NCI-H2196 (cell line): ENCODE results near the gene LDLRAP1.
"Not testable (repeated sequence)": the region's sequence is repeated elsewhere in the genome, so short reads cannot be mapped to it uniquely, and the experiment has no call there.

Experiments used
- DNase-seq: peaks from one replicate; lab custom pipeline; 2025; ENCODE audit not compliant: unreplicated experiment; lab: John Stamatoyannopoulos, UW

LDLRAP1 gene

DNA sequence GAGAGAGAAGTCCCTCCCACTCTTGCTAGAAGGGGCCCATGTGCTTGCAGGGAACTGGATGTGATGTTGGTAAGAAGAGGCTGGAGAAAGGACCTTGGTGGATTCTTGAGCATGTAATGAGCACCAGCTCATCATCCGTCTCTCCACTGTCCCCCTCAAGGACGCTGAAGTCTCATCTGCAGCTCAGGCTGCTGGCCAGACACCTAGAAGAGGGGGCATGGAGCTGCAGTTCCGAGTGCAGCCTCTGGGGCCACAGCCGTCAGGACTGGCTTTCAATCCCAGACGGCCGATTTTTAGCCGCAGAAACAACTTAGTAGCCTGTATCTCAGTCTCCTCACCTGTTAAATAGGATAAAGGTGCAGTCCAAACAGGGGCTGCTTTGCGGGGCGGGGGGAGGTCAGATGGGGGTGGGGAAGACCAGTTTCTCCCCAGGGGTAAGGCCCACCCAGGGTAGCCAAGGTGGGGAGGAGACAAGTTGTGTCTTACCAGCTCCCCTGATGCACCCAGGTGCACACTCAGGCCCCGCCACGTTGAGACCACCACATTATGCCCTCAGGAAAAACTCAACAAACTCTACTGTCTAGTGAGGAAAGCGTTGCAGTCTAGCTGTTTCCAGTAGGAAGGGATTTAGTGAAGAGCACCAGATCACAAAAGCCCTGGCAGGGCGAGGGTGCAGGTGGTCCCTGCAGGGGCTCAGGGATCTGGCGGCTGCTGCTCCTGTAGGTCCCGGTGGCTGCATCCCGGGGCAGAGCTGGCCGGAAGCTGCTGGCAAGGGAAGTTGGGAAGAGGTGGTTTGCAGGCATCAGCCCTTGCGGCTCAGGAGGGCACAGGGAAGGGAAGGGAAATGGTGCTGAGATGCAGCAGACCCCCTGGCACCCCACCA is 29.5 kb downstream of the LDLRAP1 start:
- DNase-seq = peak; percentile 54

DNA sequence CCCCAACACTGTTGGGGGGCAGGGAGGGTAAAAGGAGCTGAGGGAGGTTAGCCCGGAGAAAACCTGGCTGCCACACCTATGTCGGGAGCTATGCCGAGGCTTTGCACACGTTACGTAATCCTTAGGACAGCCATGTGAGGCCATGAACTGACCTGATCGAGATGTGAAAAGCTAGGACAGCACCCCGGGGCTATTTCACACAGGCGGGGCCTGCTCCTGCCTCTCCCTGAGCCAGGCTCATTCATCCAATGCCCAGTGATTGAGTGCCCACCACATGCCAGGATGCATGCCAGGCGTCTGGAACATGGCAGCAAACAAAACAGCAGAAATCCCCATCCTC is 30.2 kb downstream of the LDLRAP1 start:
- peak; percentile 51 for DNase-seq

DNA sequence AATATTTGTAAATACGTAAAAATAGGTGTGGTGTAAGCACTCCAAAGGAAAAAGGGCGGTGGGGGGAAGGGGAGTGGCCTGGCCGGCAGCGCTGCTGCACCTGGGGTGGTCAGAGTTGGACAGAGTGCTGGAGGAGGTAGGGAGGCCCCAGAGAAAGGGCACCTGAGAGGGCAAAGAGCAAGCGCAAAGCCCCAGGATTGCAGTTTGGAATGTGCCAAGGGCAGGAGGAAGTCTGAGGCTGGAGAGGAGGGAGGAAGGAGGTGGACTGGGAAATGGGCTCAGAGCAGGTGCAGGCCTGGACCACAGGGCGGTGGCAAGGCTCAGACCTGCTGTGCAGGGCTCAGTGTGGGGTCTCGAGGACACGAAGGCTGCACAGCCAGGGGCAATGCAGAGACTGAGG is 30.6 kb downstream of the LDLRAP1 start:
- DNase-seq = no peak

DNA sequence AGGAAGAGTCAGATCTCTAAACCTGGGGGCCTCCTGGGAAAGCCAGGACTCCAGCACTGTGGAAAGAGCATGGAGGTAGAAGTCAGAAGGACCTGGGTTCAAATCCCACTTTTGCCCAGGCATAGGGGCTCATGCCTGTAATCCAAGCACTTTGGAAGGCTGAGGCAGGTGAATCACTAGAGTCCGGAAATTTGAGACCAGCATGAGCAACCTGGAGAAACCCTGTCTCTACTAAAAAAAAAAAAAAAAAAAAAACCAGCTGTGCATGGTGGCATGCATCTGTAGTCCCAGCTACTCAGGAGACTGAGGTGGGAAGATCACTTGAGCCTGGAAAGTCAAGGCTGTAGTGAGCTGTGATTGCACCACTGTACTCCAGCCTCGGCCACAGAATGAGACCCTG is 31.8 kb downstream of the LDLRAP1 start:
- DNase-seq = no peak

DNA sequence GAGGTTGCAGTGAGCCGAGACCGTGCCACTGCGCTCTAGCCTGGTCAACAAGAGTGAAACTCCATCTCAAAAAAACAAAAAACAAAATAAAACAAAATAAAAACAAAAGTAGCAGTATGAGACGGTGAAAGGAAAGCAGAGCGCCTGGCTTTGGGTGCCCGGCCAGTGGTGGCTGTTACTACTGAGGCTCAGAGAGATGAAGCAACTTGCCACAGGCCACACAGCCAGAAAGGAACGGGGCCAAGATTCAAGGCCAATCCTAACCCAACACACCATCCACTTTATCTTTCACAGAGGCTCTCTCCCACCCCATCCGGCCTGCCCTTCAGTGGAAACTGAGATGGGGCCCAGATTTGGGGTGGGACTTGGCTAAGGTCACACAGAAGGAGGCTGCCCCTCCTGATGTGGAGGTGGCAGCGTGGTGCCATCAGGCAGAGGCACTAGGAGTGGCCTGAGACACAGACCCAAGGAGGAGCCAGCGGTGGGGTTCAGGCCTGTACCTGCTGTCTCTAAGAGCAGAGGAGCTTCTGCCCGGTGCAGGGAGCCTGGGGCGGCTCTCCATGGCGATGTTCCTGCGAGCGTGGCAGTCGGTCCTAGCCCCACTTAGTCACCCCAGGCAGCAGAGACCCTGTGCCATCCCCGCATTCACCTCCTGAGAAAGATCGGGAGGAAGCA is 33.2 kb downstream of the LDLRAP1 start:
- no peak for DNase-seq

DNA sequence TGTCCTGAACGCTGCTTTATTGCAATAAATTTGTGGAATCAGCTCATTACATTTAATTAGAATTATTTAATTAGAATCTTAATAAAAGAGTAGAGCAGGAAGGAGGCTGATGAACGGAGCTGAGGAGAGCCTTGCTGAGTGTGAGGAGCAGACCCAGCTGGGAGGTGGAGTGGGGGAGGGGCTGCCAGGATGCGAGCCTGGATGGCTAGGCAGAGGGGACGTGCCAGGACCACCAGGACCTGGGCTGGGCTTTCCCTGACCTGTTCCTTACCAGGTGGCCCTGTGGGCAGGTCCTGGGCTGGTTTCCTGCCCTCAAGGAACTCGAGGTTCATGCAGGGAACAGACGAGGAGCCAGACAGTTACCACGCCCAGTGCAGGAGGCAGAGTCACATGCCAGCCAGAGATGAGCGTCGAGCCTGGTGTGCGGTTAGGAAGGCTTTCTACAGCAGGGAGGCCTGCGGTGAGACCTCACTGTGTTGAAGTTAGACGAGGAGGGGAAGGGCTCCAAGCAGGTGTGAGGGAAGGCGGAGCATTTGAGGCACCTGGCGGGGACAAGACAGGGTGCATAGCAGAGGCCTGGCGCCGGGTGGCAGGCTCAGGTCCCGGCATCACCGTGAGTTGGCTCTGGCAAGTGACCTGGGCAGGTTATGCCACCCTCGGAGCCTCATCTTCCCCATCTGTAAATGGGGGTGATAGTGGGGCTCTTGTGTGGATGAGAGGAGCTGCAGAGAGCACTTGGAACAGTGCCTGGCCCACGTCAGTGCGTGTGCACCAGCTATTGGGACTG is 33.9 kb downstream of the LDLRAP1 start:
- peak; percentile 18 for DNase-seq

DNA sequence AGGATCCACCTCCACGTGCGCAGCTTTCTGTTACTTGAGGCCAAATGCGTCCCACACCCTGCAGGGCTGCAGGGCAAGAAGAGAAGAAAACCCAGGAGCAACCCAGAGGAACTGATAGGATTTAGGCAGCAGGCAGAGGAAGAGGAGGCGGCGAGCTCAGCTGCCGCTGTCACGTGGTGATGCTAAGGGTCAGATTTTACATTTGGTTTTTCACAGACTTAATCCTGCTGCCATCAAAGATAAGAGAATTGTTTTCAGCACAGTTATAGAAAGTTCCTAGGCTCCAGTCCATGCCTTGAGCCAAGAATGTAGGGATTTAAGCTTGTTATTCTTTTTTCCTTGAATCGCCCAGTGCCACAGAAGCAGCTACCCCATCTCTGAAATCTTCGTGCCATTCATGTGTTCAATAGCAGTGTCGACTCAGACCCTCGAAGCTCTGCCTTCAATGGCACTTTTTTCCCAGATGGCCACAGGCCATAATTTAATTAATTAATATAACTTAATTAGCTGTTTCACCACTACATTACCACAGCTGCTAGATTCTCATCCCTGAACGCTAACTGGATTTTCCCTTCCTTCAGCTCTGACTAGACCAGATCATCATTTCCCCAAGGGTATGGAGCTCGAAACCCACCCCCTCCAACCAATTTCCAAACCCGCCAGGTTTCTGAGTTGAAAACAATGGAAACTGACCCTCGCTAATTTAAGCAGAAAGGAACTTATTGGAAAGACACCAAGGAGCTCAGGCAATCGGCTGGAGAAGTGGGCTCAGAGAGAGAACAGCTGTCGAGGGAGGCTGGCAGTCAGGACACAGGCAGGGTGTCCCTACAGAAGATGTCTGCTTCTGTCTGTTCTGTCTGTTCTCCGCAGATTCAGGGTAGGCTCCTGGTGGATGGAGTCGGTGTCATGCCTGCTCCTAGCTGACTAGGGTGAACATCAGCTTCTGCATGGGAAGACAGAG is 36.2 kb downstream of the LDLRAP1 start:
- DNase-seq = no peak

DNA sequence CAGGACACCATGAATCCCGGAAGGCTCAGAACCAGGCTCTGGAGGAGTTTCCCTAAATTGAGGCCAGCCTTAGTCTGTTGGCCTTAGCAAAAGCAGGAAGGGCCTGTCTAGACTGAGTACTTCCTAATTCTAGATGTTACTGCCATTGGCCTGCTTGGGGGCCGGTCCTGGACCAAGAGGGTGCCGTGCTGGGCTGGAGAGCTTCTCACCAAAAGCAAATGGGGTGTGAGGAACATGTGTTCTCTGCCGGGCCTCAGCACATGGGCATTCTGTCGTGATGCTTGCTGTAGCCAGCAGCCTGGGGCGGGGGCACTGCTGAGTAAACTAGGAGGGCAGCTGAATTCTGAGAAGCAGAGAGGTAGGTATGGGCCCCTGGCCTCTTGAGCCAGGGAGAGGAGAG is 37.5 kb downstream of the LDLRAP1 start:
- DNase-seq = no peak

DNA sequence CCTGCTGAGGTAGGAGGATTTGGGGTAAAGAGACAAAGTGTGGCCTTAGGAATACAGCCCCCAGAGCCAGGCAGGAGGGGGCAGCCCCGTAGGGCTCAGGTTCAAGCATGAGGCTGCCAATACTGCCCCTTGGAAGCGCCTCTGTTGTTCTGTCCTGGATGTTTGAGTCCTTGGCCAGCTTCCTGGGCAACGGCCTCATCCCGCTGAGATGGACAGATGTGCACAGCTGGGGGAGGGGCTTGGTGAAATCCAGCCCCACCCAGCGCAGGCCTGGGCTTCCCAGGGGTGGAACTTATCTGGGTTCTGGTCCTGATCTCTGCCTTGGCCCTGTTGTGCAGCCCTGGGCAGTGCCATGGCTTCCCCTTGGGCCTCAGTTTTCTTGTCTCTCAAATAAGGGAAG is 38.4 kb downstream of the LDLRAP1 start:
- DNase-seq = no peak

DNA sequence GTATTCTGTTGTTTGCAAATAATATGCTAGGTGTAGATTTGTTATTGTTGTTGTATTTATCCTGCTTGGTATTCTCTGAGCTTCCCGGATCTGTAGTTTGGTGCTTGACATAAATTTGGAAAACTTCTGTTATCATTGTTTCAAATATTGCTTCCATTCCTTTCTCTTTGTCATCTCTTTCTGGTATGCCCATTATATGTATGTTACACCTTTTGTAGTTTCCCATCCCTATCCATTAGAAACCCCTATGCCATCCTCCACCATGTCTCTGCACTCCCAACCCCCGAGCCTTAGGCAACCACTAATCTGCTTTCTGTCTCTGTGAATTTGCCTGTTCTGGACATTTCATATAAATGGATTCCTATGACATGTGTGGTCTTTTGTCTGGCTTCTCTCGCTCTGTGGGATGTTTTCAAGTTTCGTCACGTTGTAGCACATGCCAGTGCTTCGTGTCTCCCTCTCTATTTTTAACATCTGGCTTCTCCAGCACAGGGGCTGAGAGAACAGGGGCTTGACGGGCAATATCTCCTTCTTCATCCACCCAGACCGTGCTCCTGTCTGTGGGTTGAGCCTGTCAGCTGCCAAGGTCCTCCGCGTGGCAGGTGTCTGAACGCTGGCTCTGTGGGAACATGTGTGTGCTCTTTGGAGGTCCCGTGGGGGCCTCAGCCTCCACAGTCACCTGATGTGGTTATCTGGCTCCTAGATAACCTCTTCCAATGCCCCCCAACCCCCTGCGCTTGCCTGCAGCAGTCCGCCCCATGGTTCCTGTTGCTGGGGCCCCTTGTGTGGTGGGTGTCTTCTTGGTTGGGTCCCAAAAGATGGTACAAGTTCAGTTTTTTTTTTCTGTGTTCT is 40.3 kb downstream of the LDLRAP1 start:
- no peak for DNase-seq

DNA sequence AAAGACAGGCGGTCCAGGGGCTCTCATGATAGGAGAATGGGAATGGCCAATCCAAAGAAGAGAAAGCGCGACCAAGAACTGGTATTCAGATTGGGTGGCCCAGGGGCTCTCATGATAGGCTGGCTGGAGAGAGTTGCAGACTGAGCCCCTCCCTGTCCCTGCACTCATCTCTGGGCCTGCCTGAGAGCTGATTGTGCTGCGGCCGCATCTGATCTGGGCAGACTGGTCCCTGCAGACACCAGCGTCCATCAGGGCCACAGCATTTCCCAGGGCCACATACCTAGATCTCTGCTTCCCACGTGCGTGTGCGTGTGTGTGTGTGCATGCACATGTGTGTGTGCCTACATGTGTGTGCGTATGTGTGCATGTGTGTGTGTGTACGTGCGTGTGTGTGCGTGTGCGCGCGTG is 42.8 kb downstream of the LDLRAP1 start:
- DNase-seq = no peak

DNA sequence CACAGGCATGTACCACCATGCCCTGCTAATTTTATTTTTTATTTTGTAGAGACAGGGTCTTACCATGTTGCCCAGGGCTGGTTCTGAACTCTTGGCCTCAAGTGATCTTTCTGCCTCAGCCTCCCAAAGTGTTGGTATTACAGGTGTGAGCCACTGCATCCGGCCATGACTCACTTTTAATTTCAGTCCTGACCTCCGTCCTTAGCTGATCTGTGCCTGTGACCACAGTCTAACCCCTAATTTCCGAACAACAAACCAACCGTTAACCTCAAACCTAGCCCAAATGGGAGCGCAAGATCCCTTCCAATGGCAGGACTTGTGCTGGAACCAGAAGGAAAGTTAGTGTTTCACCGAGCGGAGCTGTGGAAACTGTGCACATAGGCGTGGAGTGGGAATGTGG is 43.9 kb downstream of the LDLRAP1 start:
- no peak for DNase-seq

DNA sequence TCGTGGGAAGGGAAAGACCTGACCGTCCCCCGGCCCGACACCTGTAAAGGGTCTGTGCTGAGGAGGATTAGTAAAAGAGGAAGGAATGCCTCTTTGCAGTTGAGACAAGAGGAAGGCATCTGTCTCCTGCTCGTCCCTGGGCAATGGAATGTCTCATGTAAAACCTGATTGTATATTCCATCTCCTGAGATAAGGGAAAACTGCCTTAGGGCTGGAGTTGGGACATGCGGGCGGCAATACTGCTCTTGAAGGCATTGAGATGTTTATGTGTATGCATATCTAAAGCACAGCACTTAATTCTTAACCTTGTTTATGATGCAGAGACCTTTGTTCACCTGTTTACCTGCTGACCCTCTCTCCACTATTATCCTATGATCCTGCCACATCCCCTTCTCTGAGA is 44.8 kb downstream of the LDLRAP1 start:
- DNase-seq = not testable (repeated sequence)

DNA sequence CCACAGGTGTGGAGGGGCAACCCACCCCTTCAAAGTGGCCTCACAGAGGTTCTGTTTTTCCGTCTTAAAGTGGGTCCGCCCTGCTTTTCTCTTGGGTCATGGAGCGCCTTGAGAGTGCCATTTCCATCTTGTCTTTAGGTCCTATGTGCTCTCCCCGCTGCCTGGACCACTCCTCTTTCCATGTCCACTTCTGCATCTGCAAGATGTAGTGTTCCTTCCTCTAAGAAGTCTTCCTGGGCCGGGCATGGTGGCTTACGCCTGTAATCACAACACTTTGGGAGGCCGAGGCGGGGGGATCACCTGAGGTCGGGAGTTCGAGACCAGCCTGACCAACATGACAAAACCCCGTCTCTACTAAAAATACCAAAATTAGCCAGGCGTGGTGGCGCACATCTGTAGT is 45.4 kb downstream of the LDLRAP1 start:
- not testable (repeated sequence) for DNase-seq

DNA sequence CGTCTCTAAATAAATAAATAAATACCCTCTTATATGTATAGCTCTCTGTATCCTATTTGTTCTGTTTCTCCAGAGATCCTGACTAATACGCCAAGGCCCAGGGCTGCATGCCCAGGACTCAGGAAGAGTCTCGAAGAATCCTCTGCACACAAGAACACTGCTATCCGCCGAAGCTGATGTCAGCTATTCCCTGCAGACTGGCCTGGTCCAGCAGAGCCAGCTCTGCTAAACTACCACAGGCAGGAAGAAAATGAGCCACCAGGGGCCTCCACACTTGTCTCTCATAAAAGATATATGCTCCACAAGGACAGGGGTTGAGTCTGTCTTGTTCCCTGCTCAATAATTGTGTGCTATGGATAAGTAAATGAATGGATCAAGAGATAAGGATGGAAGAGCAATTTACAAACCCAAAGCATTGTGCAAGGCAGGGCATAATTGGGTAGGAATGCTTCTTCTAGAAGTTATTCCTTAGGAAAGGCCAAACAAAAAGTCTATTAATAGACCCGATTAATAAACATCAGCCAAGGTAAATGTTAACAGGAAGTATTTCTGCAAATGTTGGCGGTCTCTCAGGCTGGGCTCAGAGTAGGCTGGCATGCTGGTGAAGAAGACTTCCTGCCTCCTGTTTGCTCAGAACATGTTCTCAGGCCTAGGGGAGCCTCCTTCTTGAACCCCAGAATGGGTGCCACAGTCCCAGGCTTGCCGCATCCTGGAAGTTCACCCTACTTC is 46.9 kb downstream of the LDLRAP1 start:
- no peak for DNase-seq

DNA sequence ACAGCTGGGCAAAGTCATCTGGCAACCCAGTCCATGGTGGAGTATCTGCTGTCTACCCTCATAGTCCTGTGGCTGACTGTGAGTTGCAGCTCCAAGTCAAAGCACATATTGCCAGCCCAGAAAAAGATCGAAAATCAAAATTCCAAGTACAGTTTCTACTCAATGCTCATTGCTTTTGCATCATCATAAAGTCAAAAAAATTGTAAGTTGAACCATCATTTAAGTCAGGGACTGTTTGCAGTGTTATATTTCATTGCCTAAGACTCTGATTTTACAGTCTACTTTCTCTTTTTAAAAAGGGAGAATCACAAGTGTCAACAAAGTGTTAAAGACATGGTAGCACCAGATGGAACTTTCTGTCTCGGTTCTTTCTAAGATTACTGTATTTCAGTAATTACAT is 50.5 kb downstream of the LDLRAP1 start:
- no peak for DNase-seq

DNA sequence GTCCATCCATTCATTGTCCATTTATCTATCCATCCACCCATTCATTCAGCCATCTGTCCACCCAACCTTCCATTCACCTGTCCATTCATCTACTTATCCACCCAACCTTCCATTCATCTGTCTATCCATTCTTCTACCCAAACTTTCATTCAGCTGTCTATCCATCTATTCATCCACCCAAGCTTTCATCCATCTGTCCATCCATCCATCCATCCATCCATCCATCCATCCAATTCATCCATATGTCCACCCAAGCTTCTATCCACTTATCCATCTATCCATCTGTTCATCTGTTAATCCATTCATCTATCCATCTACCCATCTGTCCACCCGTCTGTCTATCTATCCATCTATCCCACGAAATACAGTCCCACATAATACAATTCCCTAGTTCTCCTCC is 51.6 kb downstream of the LDLRAP1 start:
- DNase-seq = no peak

DNA sequence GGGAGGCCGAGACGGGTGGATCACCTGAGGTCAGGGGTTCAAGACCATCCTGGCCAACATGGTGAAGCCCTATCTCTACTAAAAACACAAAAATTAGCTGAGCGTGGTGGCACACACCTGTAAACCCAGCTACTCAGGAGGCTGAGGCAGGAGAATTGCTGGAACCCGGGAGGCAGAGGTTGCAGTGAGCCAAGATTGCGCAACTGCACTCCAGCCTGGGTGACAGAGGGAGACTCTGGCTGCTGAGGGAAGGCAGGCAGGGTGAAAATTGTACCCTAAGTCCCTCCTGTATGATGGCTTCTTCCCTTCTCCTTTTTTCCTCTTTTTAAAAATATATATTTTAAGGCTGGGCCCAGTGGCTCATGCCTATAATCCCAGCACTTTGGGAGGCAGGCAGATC is 53.2 kb downstream of the LDLRAP1 start:
- DNase-seq = not testable (repeated sequence)

DNA sequence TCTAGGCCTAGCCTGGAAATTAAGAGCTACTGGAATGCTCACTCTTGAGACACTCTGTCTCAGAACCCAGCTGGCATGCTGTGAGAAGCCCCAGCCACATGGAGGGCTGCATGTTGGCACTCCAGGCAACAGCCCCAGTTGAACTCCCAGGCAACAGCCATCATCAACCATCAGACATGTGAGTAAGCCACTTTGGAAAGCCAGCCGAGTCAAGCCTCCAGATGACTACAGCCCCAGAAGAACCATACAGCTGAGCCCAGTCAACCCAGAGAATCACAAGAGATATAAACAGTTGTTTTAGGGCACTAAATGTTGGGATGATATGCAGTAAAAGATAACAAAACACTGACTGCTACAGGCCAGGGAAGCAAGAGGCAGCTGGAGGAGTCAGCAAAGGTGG is 55.5 kb downstream of the LDLRAP1 start:
- no peak for DNase-seq
